NCI-H2107 treated with DMSO at 0.1 percent for 48 hours (cell line): ENCODE data around the gene CTPS1.

Experiments used
- DNase-seq: peaks from one replicate; lab custom pipeline; 2025; ENCODE audit not compliant: unreplicated experiment; lab: John Stamatoyannopoulos, UW

Gene CTPS1

DNA sequence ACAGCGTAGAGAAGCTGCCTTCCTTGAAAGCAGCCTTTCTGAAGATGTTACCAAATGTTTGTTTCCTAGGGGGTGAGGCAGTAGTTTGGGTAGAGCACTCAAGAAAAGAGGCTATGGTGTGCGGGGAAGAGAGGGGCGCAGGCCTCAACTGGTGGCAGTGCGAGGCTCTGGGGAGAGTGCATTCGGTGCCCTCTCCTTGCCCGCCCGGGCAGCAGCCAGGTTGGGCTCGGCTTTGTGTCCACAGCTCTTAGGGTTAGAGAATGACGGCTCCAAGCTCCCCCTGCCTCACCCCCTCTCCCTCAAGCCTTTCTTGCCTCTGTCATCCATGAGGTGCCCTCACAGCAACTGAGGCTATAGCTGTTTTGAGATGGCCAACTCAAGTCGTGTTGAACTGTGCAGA lies 42.9 kb downstream of the CTPS1 start:
- no peak for DNase-seq

DNA sequence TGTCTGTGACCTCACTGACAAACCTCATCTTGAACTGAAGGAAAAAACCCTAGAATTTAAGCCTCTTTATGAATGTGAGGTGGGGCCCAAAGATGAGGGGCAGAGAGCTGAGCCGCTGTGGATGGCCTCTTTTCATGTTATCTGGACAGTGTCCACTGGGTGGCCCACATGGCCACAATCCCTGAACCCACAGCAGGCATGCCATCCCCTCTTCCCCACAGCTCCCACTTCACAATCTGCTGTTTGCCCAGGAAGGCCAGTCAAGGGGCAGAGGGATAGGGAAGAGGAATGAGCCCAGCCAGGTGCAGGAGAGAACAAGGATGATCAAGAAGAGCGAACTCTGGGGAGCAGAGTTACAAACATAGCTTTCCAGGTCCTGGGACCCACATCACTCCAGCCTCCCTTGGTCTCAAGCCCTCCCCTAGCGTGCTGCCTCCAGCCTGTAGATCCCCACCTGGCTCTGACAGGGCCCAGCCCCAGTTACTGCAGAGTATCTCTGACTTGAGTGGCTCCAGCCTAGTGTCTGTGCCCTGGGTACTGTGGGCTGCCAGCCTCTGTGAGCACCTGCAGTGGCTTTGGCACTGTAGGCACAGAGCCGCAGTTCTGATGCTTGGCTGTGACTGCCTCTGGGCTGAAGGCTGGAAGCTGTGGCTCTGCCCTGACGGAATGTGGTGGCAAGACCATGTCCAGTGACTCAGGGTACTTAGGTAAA lies 43.9 kb downstream of the CTPS1 start:
- DNase-seq, result no peak

DNA sequence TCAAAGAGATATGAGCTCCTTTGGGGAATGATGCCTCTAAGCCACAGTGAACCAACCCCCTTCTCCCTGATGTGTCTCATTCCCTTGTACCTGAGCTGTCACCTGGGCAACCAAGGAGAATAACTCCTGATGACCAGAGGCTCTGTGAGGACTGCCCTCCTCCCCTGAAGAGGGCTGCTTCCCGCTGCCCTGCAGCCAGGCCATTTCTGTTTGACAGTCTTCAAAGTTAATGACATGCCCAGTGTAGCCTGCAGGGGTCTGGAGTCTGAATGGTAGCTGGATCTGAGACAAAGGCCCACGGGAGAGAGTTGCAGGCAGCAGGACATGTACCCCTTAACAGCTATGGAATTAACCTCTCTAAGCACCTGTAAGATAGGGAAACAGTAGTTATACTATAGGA lies 45.5 kb downstream of the CTPS1 start:
- DNase-seq, result no peak

DNA sequence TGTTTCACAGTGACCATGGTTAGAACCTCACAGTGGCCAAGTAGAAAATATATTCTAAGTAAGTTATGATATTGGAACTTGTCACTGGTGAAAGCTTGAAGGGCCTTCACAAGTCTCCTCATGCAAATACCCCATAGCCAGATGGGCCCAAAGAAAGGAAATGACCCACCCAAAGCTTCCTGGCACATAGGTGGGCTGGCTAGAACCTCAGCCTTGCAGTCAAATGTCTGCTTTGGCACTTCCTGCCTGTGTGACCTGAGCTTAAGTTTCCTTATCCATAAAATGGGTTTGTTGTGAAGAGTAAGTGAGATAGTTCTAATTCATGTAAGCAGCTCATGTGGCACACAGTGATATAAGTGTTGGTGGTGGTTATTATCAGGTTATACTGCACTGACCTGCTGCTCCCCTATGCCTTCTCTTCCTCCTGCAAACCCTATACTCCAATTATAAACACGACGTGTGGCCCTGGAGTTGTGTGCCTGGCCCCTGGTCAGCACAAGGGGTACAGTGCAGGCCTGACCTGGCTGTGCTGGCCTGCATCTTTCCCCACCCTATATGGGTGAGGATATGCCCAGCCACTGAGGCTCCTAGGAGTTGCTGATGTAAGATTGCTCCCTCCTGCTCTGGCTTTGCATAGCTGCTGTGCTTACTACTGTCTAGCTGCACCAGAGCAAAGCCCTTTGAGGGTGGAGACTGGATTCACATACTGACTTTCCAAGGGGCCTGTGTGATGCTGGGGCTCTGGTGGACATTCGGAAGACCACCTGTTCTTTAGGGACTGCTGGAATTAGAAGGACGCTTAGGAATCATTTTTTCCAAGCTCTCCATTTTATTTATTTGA lies 46.7 kb downstream of the CTPS1 start:
- DNase-seq, result no peak

DNA sequence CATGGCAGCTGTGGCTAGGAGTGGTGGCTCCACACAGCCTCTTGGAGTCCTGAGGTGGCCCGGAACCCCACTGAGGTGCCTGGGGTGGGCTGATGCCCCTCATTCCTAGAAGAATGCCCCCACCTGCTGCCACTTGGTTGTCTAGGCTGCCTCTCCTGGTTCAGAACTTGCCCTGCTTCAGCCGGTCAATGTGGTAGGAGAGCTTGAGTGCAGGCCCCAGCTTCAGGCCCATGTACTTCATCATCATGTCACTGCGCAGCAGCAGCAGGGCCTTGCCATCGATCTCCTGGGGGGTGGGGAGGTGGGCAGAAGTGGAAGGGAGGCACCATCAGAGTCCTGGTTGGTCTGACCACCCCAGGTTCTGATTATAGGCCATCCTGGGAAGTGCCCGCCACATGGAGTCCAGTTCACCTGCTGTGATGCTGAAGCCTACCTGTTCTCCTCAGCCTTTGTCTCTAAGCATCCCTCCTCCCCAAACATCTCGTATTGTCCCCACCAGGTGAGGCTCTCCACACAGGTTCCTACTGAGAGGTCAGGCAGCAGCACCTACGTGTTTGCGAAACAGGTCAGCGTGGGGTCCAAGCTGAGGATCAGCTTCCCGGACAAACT lies 48.6 kb downstream of the CTPS1 start:
- DNase-seq, result no peak

DNA sequence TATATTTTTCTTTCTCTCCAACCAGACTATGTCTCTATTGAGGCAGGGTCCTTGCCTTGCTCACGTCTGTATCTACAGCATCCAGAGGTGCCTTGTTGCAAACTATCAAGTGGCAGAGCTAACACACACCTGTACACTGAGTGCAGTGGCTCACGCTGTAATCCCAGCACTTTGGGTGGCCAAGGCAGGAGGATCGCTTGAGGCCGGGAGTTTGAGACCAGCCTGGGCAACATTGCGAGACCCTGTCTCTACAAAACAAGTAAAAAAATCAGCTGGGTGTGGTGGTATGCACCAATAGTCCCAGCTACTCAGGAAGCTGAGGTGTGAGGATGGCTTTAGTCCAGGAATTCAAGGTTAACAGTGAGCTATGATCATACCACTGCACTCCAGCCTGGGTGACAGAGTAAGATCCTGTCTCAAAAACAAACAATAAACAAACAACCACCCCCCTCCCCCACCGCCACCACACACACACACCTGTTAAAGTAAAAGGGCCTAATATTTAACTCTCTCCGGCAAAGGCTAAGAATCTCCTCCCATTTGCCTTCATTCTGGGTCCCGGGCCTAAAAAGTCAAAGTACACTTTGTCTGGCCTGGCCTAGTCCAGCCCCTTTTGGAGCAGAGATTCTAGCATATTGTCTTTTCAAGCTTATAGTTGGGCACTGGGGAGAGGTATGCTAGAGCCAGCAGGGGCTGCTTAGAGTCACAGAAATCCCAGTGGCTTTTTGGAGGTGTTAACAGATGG lies 51.5 kb downstream of the CTPS1 start:
- no peak for DNase-seq

DNA sequence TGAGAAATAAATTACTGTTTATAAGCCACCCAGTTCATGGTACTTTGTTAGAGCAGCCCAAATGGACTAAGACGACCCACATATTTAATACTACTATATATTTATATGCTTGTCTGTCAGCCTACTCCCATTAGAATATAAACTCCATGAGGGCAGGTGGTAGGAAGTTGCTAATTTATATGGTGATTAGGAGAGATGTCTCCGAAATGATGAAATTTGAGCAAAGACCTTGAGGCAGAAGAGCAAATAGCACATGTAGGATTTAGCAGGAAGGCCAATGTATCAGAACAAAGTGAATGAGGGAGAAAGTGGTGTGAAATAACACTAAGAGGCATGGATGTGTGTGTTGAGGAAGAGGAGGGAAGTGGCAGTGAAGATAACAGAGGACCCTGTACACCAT lies 52.7 kb downstream of the CTPS1 start:
- no peak for DNase-seq

DNA sequence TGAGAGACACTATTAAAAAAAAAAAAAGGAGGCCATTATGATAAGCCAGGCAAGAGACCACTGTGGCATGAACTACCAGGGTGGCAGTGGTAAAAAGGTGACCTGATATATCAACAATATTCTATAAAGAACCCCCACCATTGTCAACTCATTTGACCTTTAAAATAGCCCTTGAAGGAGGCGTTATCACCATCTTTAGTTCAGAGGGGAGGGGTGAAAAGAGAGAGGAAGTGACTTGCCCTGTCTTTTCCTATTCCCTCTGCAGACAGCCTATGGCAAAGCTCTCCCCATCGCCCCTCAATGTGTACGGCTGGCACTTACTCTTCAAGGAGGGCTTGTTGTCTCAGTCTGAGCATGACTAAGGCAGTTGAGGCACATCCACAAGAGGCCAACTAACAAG lies 53.8 kb downstream of the CTPS1 start:
- no peak for DNase-seq

DNA sequence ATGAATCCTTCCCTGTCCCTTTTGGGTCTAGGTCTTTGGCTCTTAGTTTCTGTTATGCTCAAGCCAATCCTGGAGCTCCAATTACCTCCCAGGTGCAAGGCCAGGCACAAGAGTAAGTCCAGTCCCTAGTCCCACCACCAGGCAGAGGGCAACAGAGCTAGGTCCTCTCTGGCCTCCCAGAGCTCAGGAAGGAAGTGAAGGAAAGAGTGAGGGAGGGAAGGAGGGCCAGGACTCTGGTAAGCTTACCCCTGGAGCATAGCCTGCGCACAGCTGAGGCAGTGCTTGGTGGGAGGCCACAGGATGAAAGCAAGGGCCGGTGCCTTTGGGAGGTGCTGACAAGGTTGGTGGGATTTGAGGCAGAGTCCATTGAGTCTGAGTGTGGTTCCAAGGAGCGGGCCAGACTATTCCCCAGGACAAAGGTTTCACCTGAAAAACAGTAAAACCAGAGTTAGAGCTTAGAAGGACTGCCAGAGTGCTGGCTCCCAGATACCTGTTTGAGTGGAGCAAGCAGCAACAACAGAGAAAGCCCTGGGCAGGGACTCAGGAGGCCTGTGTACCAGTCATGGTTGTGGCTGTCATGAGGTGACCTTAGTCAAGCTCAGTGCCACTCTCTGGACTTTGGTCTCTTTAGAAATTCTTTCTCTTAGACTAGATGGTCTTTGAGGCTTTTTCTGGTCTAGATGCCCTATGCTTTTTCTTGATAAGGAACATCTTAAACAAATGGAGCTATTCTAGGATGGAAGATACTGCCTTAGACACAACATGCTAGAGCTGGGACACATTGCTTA lies 57.8 kb downstream of the CTPS1 start:
- no peak for DNase-seq

DNA sequence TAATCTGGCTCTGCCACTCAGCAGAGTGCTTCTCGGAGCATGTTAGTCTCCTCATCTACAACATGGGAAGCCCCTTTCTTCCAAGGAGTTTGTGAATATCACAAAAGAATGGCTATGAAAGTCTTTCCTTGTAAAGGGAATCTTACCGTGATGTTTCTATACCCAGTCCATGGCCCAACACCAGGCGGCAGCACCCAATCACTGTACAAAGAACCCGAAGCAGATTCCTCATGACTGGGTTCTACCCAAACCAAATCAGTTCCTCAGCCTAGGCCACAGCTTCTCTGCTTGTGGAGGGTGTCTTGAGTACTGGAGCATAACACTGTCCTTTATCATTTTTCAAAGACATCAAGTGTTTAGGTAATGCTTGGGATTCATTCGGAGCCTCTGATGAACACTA lies 58.6 kb downstream of the CTPS1 start:
- DNase-seq, result no peak

DNA sequence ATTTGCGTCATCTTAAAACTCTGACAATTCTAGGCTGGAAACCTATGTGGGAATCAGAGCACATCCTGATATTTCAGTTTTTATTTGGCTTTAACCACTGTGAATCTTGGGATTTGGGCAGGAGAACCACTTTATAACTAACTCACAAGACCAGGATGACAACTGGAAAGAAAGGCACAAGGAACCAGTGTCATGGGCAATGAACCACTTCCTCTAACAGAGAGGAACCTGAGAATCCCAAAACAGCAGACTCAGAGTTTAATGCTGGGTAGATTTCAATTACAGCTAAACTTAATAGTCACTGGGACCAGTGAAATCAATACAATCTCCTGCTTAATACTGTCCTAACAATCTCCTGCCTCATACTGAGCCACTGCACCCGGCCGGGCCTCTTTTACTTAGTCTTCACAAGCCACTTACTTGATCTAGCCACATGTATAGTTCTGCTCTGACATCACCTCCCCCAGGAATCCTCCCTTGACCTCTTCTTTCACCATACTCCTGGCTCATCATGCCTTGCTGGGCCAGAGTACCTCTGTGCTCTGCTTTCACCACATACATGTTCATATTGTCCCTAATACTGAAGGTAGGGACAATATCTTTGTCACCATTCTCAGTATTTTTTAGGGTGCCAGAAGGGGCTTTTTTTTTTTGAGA lies 62.2 kb downstream of the CTPS1 start:
- DNase-seq, result no peak

DNA sequence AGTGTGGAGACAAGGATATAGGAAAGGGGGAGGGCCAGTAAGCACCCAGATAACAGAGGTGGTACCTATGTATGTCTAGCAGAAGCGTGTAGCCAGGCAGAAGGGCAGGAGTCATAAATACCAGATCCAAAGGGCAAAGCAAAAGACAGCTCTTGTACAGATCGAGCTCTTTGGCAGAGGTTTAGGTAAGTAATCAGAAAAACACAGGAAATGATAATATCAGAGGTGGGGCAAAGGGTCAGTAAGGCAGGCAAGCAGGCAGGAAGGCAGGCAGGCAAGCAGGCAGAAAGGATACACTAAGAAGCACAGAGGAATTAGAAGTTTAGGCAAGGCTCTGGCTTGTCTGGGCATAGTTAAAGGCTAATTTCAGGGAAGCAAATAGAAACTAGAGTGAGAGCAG lies 64.7 kb downstream of the CTPS1 start:
- DNase-seq, result no peak

DNA sequence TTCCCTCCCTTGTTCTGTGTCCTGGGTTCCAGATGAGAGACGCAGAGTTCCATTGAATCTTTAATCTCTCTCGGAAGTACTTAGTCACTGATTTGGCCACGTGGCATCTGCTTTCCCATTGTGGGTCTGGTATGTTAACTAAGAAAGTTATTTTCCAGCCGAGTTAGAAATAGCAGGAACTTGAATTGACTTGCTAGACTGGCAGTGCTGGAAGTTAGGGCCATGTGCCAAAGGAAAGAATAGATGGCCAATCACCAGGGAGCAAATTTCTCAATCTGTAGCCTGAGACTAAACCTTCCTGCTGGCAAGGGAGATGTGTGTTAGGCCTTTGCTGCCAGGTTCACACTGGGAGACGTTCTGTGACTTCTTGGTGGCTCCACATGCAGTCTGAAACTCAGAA lies 66.2 kb downstream of the CTPS1 start:
- no peak for DNase-seq

DNA sequence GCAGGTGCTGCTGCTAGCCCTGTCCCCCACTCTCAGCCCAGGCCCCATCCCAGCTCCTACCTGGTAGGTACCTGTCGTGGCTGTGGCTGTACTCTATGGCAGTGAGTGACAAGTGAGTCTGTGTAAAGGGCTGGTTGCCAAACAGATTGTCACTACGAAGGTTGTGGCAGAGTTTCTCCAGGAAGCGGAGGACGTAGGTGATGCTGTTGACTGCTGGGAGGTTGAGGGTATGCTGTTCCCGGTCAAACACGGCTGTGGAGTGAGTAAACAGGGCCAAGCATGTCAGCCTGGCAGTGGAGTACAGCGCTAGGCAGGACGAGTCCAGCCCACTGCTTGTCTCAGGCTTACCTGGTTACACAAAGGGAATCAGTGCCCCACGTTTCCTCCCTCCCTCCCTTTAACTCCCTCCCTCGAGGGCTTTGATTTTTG lies 66.9 kb downstream of the CTPS1 start:
- no peak for DNase-seq

DNA sequence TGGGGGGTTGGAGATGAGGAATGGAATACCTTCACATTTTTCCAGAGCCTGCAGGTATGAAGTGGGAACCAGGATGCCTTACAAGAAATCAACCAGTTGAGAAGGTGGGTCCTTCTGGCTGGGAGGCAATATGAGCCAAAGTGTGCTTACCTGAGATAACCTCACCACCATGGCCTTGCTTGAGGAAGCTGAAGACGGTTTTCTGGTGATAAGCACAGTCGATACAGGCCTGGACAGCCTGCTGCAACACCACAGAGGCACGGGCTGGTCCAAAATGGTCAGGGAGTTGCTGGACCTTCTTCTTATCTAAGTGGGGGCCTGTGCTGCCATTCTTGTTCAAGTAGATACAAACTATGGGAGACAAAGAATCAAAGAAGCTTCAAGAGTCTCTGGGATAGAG lies 69.0 kb downstream of the CTPS1 start:
- no peak for DNase-seq

DNA sequence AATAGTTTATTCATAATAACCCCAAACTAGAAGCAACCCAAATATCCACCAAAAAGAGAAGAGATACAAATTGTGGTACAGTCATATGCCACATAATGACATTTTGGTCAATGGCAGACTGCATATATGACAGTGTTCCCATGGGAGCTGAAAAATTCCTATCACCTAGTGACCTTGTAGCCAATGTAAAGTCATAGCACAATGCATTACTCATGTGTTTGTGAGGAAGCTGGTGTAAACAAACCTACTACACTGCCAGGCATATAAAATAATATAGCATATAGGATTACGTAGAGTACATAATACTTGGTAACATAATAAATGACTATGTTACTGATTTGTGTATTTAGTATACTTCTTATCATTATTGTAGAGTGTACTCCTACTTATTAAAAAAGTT lies 71.5 kb downstream of the CTPS1 start:
- DNase-seq, result no peak

DNA sequence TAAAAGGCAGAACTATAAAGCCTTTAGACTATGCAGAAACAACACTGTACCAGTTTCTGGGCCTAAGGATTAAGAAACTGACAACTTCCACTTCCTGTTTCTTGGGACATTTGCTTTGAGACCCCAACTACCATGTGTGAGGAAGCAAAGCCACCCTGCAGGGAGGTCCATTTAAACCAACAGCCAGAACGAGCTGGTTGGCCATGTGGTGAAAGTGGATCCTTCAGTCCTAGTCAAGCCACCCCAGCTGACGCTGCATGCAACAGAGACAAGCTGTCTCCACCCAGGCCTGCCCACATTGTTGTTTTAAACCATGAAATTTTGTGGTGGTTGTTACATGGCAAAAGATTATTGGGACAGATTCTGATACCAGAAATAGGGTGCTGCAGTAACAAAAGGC lies 73.8 kb downstream of the CTPS1 start:
- DNase-seq, result no peak

DNA sequence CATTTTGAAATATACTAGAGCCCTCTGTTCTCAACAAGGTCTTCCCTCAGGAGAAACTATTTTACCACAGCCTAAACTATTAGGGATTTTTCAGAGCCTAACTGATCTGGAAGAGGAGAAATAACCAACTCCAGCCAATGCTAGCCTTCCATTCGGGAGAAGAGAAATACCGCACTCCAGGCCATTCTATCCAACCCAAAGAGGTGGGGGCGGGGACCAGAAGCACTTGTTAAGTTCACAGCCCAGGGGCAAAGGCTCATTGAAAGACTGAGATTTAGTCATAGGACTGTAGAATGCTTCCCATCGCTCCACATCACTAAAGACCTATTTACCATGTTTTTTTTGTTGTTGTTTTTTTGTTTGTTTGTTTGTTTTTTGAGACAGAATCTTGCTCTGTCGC lies 77.4 kb downstream of the CTPS1 start:
- no peak for DNase-seq
